ENCODE measurements around the gene HDLBP. TPM values are rescaled to one million over a fixed set of nuclear protein-coding genes. Genes with fewer than 3 reads are reported as not detected.

HDLBP gene
- total RNA-seq, 1 donor from 2014 or later, result 300 TPM

- no peak for TF ChIP-seq POLR2AphosphoS5 (IDR thresholded peaks at IDR 0.05; ENCODE audit: insufficient read depth in 1 of 2, low read depth in 1 of 2)
- no peak for TF ChIP-seq POLR2A (IDR thresholded peaks at IDR 0.05)
- no peak for TF ChIP-seq CTCF (IDR thresholded peaks at IDR 0.05)
- no peak within 1 kb of the TSS for H3K4me3 ChIP-seq
- H3K27ac ChIP-seq, result no peak within 1 kb of the TSS
- intact Hi-C loops (cut with DNase I), result no loop called here
- no peaks in the 10 kb centered on the region for H3K9me3 ChIP-seq
- no peaks in the 10 kb centered on the region for H3K4me1 ChIP-seq
- no peak for DNase-seq (ENCODE audit: extremely low spot score in 2 of 2)
- no peaks in the 10 kb centered on the region for H3K27me3 ChIP-seq
- no peaks in the 10 kb centered on the region for H3K36me3 ChIP-seq
These were observed 126.9 kb downstream of the HDLBP start, which contains the start of gene ANO7 for GRCh38 chr2:241188361-241189092. ANO7 (plus strand) TSS chr2:241188677; CDS start chr2:241190064, 1,387 bp downstream.

- intact Hi-C loops (cut with DNase I), result no loop called here
- Histone ChIP-seq H3K4me3 (no peak overlapping the region), H3K27me3 (no peaks in the 10 kb centered on the region), H3K4me1 (no peaks in the 10 kb centered on the region), H3K27ac (no peak overlapping the region), H3K9me3 (no peaks in the 10 kb centered on the region), H3K36me3 (peaks cover 0 to 5% of the 10 kb centered on the region in 2 donors)
- DNase-seq (ENCODE audit: extremely low spot score in 2 of 2), result no peak
- TF ChIP-seq POLR2AphosphoS5 (IDR thresholded peaks at IDR 0.05; ENCODE audit: insufficient read depth in 1 of 2, low read depth in 1 of 2), result no peak
- TF ChIP-seq POLR2A (IDR thresholded peaks at IDR 0.05), result no peak
- no peak for TF ChIP-seq CTCF (IDR thresholded peaks at IDR 0.05)
These were observed 127.6 kb downstream of the HDLBP start for GRCh38 chr2:241187918-241188234.

- intact Hi-C loops (cut with DNase I), result no loop called here
- no peak overlapping the region for H3K4me3 ChIP-seq
- TF ChIP-seq CTCF (IDR thresholded peaks at IDR 0.05), result no peak
- TF ChIP-seq POLR2AphosphoS5 (IDR thresholded peaks at IDR 0.05; ENCODE audit: insufficient read depth in 1 of 2, low read depth in 1 of 2), result no peak
- TF ChIP-seq POLR2A (IDR thresholded peaks at IDR 0.05), result no peak
- H3K9me3 ChIP-seq, result no peaks in the 10 kb centered on the region
- no peak overlapping the region for H3K27ac ChIP-seq
- no peak for DNase-seq (ENCODE audit: extremely low spot score in 2 of 2)
- H3K36me3 ChIP-seq, result peaks cover 0 to 10% of the 10 kb centered on the region in 2 donors
- H3K27me3 ChIP-seq, result no peaks in the 10 kb centered on the region
- no peaks in the 10 kb centered on the region for H3K4me1 ChIP-seq
These were observed 128.2 kb downstream of the HDLBP start for GRCh38 chr2:241187101-241187917.

GRCh38 chr2:241185961-241186360 lies 129.5 kb downstream of the HDLBP start:
- H3K4me1 ChIP-seq, result no peaks in the 10 kb centered on the region
- no peak for TF ChIP-seq CTCF (IDR thresholded peaks at IDR 0.05)
- no peak for TF ChIP-seq POLR2A (IDR thresholded peaks at IDR 0.05)
- no peak for TF ChIP-seq POLR2AphosphoS5 (IDR thresholded peaks at IDR 0.05; ENCODE audit: insufficient read depth in 1 of 2, low read depth in 1 of 2)
- DNase-seq (ENCODE audit: extremely low spot score in 2 of 2), result no peak
- H3K36me3 ChIP-seq, result peaks cover 0 to 10% of the 10 kb centered on the region in 2 donors
- no peaks in the 10 kb centered on the region for H3K9me3 ChIP-seq
- H3K27me3 ChIP-seq, result no peaks in the 10 kb centered on the region
- H3K4me3 ChIP-seq, result no peak overlapping the region
- intact Hi-C loops (cut with DNase I), result no loop called here
- no peak overlapping the region for H3K27ac ChIP-seq

GRCh38 chr2:241184901-241185300 lies 130.6 kb downstream of the HDLBP start:
- Histone ChIP-seq H3K36me3 (peaks cover 0 to 10% of the 10 kb centered on the region in 2 donors), H3K27me3 (no peaks in the 10 kb centered on the region), H3K9me3 (no peaks in the 10 kb centered on the region), H3K27ac (no peak overlapping the region), H3K4me3 (no peak overlapping the region), H3K4me1 (no peaks in the 10 kb centered on the region)
- intact Hi-C loops (cut with DNase I), result no loop called here
- no peak for TF ChIP-seq CTCF (IDR thresholded peaks at IDR 0.05)
- no peak for TF ChIP-seq POLR2AphosphoS5 (IDR thresholded peaks at IDR 0.05; ENCODE audit: insufficient read depth in 1 of 2, low read depth in 1 of 2)
- no peak for TF ChIP-seq POLR2A (IDR thresholded peaks at IDR 0.05)
- DNase-seq (ENCODE audit: extremely low spot score in 2 of 2), result no peak
